ENCODE results near the gene NUDT16.

The NUDT16 gene

GRCh38 chr3:131386429-131387165 is 5.0 kb downstream of the NUDT16 start:
- no peak for DNase-seq

GRCh38 chr3:131387796-131388489 is 6.4 kb downstream of the NUDT16 start:
- DNase-seq: no peak

GRCh38 chr3:131388490-131388799 is 6.9 kb downstream of the NUDT16 start:
- no peak for DNase-seq

- no peak for DNase-seq
Measured at GRCh38 chr3:131390331-131390730, 8.8 kb downstream of the NUDT16 start.

GRCh38 chr3:131393051-131393450 is 11.5 kb downstream of the NUDT16 start:
- DNase-seq: no peak

- DNase-seq: no peak
Measured at GRCh38 chr3:131393868-131394267, 12.3 kb downstream of the NUDT16 start.

GRCh38 chr3:131394400-131394799 is 12.8 kb downstream of the NUDT16 start:
- no peak for DNase-seq

- no peak for DNase-seq
Measured at GRCh38 chr3:131396170-131396569, 14.6 kb downstream of the NUDT16 start.

- no peak for DNase-seq
Measured at GRCh38 chr3:131397889-131398288, 16.3 kb downstream of the NUDT16 start.

GRCh38 chr3:131401978-131402377 is 20.4 kb downstream of the NUDT16 start:
- no peak for DNase-seq

GRCh38 chr3:131402391-131403039 is 20.9 kb downstream of the NUDT16 start:
- no peak for DNase-seq

- no peak for DNase-seq
Measured at GRCh38 chr3:131403216-131403895, 21.8 kb downstream of the NUDT16 start.

GRCh38 chr3:131405411-131405810 is 23.8 kb downstream of the NUDT16 start:
- DNase-seq: no peak

GRCh38 chr3:131406274-131406673 is 24.7 kb downstream of the NUDT16 start:
- DNase-seq: no peak

- no peak for DNase-seq
Measured at GRCh38 chr3:131417751-131418150, 36.2 kb downstream of the NUDT16 start.

- DNase-seq: no peak
Measured at GRCh38 chr3:131421301-131421700, 39.7 kb downstream of the NUDT16 start.

GRCh38 chr3:131421957-131422498 is 40.5 kb downstream of the NUDT16 start:
- DNase-seq: no peak

GRCh38 chr3:131427226-131427625 is 45.7 kb downstream of the NUDT16 start:
- DNase-seq: no peak

- no peak for DNase-seq
Measured at GRCh38 chr3:131431754-131432153, 50.2 kb downstream of the NUDT16 start.

GRCh38 chr3:131432441-131432840 is 50.9 kb downstream of the NUDT16 start:
- DNase-seq: no peak

GRCh38 chr3:131435000-131435399 is 53.4 kb downstream of the NUDT16 start:
- no peak for DNase-seq

Measured in NCI-H526 treated with DMSO at 0.1 percent for 48 hours (cell line).